NCI-H1694 (cell line): ENCODE data around the gene LRRC32.

Experiments
- DNase-seq: peaks from one replicate; lab custom pipeline; 2025; lab: John Stamatoyannopoulos, UW

LRRC32 gene

DNA sequence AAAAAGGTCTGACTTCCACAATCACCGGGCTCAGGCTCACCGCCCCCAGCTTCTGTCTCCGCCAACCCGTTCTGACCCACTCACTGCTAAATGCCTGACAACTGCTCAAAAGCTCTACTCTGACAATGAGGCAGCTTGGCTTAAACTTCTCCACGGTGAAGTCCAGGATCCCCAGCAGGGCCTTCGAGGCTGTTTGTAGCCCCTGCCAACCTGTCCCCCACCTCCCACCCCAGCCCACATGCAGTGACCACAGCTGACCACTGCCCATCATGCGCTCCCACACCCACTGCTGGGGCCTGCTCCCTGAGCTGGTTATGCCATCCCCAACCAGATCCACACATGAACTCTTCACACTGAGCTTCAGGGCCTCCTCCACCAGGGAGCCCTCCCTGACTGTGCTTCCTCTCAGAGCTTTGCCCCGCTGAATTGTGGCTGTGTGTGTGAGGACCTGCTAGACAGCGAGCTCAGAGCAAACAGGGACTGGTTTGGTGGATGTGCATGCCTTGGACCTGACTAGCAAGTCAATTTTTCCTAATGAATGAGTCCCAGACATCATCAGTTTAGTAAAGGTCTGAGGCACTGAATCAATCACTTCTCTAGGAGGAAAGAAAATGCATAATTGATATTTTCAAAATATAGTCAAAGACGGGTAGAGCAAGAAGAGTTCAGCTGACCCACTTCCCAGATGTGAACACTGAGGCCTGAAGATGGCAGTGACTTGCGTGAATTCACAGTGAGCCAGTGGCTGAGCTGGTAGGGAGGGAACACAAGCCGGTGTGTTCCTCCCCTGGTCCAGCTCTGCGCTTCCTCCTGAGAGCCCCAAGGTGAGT lies 7.7 kb downstream of the LRRC32 start:
- no peak for DNase-seq

DNA sequence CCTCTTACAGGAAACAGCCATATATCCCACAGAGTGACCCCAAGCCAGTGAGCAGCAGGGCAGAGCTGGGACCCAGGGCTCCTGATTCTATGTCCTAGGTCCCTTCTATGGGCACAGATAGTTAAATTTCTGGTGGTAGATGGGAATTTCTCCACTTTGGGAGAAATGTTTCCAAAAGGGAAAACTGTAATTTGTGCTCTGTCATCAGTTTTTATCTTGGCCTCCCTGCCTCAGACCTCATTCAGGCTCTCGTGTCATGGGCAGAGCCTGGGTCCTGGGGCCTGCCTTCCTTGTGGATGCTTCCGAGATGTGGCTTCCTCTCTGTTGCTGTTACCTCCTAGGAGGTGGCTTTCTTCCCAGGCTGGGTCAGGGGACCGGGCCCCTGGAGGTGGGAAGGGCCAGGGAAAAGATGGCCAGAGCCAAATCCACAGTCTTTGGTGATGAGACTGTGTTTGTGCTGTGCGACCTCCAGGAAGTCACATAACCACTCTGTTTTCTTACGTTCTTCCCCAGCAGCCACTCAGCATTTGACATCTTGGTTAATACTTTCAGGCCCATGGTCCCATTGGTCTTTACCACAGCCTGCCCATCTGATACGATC lies 8.6 kb downstream of the LRRC32 start:
- DNase-seq = no peak

DNA sequence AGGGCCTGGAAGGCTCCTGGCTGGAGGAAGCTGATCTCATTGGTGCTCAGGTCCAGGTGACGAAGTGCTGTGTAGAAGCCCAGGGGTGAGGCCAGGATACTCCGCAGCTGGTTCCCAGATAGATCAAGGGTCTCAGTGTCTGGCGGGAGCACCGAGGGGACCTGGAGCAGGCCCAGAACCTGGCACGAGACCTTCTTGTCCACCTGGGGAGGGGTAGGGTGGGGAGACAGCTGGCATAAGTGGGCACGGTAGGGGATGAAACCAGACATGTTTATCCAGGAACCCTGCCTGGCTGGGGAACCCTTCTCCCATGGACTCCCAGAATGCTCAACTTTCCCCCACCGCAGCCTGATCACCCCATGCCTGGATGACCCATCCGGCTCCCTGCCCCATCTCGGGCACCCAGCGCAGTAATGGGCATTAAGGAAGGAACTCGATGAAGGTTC lies 9.2 kb downstream of the LRRC32 start:
- no peak for DNase-seq

DNA sequence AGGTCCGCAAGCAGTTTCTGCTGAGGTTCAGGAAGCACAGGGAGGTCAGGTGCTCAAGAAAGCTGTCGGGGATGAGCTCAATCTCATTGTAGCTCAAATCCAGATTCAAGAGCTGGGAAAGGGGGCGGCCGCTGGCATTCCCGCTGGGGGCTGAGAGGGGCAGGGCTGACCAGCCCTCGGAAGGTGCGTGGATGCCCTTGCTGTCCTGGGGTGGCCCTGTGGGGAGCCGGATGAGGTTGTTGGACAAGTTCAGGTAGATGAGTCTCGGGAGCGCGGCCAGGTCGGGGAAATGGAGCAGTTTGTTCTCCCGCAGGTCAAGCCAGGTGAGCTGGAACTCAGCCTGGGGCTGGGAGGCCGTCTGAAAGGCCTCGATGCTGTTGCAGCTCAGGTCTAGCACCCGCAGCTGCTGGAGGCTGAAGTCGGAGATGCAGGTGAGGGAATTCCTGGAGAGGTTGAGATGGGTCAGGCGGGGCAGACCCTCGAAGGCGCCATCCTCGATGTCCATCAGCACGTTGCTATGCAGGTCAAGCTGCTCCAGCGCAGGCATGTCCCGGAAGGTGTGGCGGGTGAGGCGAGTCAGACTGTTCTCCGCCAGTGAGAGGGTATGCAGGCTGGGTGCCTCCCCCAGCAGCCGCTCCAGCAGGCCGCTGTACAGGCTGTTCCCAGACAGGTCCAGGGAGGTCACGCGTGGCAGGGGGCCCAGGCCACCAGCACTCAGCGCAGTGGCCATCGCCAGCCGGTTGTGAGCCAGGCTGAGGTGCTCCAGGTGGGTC lies 9.8 kb downstream of the LRRC32 start:
- no peak for DNase-seq

DNA sequence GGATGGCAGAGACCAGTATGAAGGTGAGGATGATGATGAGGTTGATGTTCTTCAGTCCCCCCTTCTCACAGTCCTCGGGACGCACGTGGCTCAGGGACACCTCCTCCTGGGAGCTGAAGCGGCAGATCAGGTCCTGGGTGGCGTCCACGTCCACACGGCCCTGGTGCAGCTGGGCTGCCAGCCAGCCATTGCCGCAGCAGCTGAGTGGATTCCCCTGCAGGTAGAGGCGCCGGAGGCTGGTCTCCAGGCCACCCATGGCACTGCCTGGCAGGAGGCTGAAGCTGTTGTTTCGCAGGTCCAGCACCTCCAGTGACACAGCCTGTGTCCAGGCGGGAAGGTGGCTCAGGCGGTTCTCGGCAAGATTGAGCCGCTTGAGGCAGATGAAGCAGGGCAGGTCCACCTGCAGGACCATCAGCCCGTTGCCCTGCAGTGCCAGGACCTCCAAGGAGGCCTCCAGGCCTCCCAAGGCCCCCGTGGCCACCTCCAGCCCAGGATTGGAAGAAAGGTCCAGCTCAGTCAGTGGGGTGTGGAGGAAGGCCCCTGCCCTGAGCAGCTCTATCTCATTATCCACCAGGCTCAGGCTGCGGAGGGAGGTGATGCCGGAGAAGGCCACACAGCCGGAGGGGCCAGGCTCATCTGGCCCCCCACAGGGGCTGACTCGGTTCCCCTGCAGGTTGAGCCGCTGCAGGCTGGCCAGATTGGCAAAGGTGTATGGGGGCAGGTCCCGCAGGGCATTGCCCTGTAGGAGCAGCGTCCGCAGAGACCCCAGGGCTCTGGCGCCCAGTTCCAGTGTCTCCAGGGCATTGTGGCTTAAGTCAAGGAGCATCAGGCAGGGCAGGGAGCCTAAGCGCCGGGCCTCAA lies 10.6 kb downstream of the LRRC32 start:
- DNase-seq = no peak

DNA sequence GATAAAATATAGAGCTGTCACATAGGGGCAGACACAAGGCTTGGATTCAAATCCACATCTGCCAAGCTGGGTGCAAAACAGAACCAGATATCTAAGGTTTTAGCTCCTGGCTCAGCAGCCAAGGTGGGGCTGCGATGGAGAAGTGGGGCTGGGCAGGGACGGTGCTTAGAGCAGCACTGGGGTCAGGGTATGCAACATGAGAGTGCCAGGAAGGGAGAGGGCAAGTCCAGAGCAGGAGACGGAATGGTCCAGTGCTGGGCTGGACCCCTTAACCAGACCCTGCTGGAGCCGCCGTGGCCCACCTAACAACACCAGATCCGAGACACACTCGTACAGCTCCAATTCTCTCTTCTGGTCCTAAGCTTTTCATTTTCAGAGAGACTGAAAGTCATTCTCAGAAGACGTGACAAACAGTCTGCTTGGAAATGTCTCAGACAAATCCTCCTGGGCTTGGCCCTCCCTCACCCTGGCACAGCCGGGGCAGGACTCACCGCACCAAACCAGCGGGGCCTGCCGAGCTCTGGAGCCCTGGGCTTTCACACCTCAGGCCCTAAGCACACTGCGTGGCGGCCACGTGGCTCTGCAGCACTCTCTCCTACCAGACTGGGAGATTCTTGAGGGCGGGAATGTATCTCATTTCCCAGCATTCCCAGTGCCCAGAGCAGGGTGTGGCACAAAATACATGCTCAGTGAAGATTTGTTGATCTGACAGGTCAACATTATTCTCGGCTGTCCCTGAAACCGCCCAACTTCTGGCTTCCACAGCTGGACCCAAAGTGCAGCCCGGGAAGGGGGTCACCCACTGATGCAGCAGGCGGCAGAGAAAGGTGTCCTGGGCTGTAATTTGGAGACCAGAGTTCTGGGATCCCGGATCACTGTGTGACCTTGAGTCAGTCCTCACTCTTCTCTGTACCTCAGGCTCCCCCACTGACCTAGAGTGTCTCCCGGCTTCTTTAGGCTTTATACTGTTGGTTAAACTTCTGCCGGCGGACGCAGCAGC lies 11.6 kb downstream of the LRRC32 start:
- DNase-seq = no peak

DNA sequence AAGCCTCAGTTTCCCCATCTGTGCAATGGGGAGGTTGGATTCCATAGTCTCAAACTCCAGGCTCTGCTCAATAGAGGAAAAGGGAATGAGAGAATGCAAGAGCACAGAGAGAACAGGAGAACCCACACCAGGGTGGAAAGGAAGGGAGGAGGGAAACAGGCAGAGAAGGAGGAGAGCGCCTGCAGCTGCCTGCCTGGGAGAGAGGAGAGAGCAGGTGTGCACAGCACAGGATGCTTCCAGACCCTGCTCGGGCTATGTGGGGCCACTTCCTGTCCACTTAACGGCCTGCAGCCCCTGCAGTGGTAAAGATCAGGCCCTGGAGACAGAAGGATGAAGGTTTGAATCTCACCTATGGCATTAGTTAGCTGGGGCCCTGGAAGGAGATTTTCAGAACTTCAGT lies 12.3 kb downstream of the LRRC32 start:
- DNase-seq = no peak

DNA sequence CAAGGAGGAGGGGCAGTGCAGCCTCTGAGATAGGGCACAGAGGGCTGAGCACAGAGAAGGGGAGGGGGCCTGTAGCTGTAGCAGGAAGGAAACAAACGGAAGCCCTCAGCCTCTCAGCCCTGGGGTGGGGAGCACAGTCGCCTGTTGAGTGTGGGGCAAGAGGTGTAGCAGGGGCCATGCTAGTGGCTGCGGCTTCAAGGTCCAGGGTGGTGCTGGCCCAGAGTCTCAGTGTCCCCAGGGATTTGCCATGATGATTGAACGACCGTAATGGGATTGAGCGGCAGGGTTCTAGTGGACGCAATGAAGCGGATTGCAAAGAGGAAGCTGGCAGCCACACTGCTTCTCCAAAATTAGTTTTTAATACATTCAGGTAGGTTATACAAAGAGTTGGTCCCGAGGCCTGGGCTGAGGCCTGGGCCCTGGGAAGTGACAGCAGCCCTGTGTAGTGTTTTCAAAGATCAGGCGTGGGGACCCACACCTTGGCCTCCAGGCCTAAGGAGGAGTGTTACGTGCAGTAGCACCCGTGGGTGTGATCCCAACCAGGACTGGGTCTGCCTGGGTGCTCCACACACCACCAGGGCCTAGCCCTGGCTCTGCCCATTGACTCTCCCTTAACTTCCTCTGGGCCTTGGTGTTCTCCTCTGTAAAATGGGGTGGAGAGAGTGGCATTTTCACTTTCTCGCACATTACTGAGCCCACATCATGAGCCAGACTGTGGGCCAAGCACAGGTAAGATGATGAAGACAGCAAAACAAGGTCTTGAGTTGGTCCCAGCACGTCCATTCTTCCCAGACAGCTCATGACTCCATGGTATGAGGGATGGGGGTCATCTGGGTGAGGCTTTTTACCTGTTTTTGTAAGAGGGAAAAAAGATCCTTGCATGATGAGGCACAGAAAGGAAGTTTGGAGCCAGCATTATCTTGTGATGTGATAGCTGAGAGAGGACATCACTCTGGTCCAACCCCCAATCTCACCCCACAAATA lies 13.1 kb downstream of the LRRC32 start:
- DNase-seq = no peak

DNA sequence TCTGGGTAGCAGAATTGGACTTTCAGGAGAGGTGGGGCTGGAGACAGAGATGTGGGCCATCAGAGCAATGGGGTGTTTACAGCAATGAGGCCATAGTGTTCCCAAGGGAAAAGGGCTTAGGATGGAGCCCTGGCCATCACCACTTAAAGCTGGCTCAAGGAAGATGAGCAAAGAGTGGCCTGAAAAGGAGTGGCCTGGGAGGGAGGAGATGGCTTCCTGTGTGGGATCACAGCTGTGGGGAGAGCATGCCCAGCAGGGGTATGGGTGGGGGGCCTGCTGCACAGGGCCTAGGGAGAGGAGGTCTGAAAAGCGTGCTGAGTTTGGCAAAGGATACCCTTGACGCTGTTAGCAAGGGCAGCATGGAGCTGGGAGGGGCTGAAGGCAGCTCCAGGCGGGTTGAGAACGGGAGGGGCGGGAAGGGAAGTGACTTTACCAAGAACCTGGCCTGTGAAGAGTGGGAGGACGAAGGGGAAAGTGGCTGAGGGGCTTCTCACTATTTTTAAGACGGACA lies 13.9 kb downstream of the LRRC32 start:
- DNase-seq = no peak

DNA sequence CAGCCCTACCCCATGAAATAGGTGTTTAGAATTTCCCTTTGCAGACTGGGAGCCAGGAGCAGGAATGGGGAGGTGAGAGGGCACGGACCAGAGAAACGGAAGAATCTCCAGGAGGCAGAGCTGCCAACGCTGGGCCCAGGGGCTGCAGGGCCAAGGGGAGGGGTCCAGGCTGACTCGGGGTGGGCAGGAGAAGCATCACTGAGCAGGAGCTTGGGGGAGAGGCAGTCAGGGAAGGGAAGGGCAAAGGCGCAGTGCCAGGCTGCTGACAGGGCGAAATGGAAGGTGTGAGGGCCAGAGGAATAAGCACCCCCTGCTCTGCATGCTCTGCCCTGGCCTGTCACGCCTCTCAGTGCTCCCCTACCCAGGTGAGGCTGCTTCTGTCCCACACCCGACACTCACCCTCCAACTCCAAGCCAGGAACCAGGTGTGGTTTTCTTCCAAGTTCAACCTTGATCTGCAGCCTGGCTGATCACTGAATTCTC lies 14.5 kb downstream of the LRRC32 start:
- DNase-seq = no peak

DNA sequence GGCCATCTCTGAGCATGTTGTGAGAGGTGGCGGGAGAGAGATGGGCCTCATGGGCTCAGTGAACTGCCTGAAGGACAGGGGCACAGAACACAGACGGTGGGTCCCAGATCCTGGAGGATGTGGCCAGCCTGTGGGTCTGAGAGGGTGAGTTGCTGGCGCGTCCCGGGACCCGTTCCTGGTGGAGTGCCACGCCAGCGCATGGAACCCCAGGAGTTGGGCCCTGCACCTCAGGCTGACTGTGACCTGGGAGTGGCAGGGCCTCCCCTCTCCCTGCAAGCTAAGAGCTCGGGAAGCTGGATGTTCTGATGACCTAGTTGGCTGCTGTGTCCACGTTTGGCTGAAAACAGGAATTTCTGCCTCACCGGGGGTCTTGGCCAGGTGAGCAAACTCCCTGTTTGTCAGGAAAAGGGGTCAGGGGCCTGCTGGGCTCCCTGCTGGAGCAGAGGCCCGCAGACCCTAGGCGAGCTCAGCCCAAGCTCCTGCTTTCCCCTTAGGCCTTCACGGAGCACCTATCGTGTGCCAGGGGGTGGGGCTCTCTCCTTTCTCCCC lies 15.0 kb downstream of the LRRC32 start:
- DNase-seq = no peak

DNA sequence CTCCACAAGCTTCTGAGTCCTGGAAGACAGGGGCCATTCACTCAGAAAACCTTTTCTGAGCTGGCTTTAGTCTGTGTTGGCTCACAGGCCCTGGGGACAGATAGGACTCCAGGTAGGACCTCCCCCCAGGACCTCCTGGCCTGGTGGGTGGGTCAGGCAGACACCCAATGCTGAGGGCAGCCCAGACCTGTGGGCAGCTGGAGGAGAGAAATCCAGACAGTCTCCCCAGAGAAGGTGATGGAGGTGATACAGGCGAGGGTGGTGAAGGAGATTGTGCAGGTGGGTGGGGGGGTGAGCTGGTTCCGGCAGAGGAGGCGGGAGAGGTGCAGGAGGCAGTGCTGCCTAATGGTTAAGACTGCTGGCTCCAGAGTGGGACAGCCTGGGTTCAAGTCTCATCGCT lies 15.6 kb downstream of the LRRC32 start:
- no peak for DNase-seq

DNA sequence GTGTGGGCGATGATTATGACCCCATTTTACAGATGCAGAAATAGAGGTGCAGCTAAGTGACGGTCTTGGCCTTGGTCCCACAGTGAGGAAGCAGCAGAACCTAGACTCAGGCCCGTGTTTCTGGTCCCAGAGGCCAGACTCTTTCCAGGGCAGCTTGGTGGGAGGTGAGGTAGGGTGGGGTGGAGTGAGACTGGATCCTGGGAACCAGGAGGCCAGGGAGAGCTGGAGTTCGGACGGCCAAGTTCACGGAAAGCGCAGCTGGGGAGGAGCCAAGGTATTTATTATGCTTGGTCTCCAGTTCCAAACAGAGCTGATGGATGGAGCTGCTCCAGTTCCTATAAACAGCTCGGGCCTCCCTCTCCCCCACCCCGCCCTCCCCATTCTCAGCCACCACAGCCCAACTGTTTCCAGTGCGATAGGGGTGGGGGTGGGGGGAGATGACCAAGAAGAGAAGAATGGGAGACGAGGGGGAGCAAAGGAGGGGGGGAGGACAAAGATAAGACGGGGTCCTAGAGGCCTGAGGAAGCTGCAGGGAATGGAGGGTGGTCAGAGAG lies 16.2 kb downstream of the LRRC32 start:
- no peak for DNase-seq

DNA sequence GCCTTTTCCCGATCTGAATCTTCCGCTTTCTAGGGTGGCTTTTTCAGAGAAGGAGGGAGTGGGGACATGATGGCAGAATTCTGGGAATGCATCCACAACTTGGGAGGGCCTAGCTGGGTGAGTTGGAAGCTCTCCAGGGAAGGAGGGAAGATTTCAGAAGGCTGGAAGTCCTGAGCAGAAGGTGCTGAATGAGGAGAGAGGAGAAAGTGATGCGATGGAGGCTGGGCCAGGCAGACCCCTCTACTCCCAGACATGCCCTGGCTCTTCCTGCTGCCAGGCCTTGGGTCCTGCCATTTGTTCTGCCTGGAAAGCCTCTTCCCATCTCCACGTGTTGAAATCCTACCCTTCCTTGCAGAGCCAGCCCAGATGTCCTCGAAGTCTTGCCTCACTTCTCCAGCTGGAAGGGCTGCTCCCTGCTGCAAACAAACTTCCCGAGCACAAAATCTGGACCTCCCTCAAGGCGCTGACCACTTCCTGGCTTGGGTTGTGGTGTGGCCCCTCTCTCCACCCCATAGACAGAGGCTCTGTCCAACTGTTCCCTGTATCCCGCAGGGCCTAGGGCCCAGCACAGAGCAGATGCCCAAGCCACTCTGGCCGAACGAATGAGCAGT lies 16.8 kb downstream of the LRRC32 start:
- no peak for DNase-seq

DNA sequence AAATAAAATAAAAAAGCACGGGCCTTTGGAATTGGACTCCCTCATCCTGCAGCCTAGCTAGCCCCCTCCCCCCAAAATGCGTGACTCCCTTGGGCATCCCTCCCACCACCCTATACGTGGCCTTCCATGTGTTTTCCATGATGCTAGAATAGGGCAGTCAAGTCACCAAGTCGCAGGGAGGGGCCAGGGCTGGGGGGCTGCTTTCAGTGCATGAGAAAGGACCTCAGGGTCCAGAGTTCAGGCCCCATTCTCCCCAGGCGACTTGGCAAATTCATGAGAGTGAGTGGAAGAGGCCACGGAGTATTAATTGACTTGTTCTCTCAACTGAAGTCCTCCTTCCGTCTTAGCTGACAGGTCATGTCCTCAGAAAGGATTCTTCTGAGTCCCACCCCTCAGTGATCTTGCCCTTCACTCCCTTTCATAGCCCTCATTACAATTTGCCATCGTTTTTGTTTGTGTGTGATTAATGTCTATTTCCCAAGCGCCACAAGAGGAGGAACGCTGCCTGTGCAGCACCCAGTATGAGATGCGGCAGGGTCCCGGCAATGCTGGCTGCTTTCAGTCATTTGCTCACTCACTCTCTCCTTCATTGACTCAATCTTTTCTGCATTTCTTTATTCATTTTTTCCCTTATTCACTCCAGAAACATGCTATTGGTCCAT lies 17.4 kb downstream of the LRRC32 start:
- no peak for DNase-seq

DNA sequence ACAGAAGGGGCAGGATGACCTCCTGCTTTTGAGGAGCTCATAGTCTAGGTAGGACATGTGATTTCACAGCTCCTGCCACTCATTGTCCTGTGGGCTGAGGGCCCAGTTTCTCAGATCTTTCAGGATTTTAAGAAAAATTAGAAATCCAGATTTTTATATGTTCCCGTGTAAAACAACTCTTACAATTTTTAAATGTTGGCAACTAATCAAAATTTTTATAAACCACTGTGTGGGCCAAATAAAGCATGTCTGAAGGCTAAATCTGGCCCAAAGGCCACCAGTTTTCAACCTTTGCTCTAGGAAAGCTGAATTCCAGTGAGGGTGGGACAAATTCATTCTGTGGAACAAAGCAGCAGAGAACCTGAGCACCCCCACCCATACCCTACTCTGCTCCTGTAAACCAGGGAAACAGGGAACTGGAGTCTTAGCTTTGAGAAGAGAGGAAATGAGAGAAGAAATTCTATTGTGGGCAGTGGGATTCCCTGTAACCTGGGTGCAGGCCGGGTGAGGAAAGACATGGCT lies 20.6 kb downstream of the LRRC32 start:
- no peak for DNase-seq

DNA sequence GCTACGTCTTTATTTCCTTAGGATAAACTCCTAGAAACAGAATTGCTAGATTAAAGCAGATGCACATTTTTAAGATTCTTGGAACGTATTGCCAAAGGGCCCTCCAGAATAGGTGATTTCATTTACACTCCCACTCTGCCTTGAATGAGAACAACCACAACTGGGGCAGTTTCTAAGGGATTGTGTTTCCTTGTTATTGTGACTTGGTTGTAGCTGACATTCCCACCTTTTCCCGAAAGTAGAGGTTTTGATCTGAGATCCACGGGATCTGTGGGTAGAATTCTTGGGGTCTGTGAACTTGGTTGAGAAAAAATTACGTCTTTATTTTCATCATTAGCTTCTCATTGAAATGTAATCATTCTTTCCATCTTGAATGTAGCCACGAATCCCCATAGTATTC lies 21.5 kb downstream of the LRRC32 start:
- DNase-seq = no peak
